Ishikawa (cell line): Measurements from ENCODE around the gene KCNMB2.

Experiments used
- CEBPB ChIP-seq: IDR thresholded peaks from 2 replicates; pipeline ENCODE4 v1.6.1; 2012
- CREB1 ChIP-seq: IDR thresholded peaks from 2 replicates; pipeline ENCODE4 v1.6.1; 2012; ENCODE audit warnings: low read depth
- EGR1 ChIP-seq: IDR thresholded peaks from 2 replicates; pipeline ENCODE4 v1.6.1; 2012
- EP300 ChIP-seq: IDR thresholded peaks from 2 replicates; pipeline ENCODE4 v1.6.1; 2012; ENCODE audit warnings: borderline replicate concordance
- FOXM1 ChIP-seq: IDR thresholded peaks from 2 replicates; pipeline ENCODE4 v1.6.1; 2012; ENCODE audit warnings: low read depth, borderline replicate concordance
- MAX ChIP-seq: IDR thresholded peaks from 2 replicates; pipeline ENCODE4 v1.6.1; 2012
- NFIC ChIP-seq: IDR thresholded peaks from 2 replicates; pipeline ENCODE4 v1.6.1; 2012
- RAD21 ChIP-seq: IDR thresholded peaks from 2 replicates; pipeline ENCODE4 v1.6.1; 2012; ENCODE audit warnings: low read depth
- REST ChIP-seq: IDR thresholded peaks from 2 replicates; pipeline ENCODE4 v1.6.1; 2012; ENCODE audit warnings: low read depth, mild to moderate bottlenecking
- TAF1 ChIP-seq: IDR thresholded peaks from 2 replicates; pipeline ENCODE4 v1.6.1; 2012; ENCODE audit warnings: low read depth, mild to moderate bottlenecking
- TCF12 ChIP-seq: IDR thresholded peaks from 2 replicates; pipeline ENCODE4 v1.6.1; 2012; ENCODE audit warnings: low read depth
- TEAD4 ChIP-seq: IDR thresholded peaks from 2 replicates; pipeline ENCODE4 v1.6.1; 2012
- USF1 ChIP-seq: IDR thresholded peaks from 2 replicates; pipeline ENCODE4 v1.6.1; 2012
- YY1 ChIP-seq: IDR thresholded peaks from 2 replicates; pipeline ENCODE4 v1.6.1; 2012; ENCODE audit warnings: low read depth
- ZBTB7A ChIP-seq: IDR thresholded peaks from 2 replicates; pipeline ENCODE4 v1.6.1; 2012; ENCODE audit warnings: low read depth

KCNMB2 gene

GRCh38 chr3:178773358-178773757 lies 237.1 kb downstream of the KCNMB2 start:
- TF ChIP-seq EGR1 (no peak), TCF12 (no peak), ZBTB7A (no peak), REST (no peak), FOXM1 (no peak), YY1 (no peak), NFIC (no peak), RAD21 (no peak), MAX (no peak)

- TF ChIP-seq RAD21, result no peak
- no peak for TF ChIP-seq NFIC
- TF ChIP-seq MAX, result no peak
- TF ChIP-seq TEAD4, result no peak
- TF ChIP-seq CEBPB, result no peak
- TF ChIP-seq TCF12, result no peak
- no peak for TF ChIP-seq EGR1
Observed at GRCh38 chr3:178777718-178778411, 241.6 kb downstream of the KCNMB2 start.

- no peak for TF ChIP-seq MAX
- no peak for TF ChIP-seq TAF1
- TF ChIP-seq TCF12, result no peak
- TF ChIP-seq EP300, result no peak
- TF ChIP-seq CREB1, result no peak
- TF ChIP-seq CEBPB, result no peak
- TF ChIP-seq TEAD4, result no peak
- TF ChIP-seq ZBTB7A, result no peak
Observed at GRCh38 chr3:178778589-178778988, 242.4 kb downstream of the KCNMB2 start.

GRCh38 chr3:178785961-178786360 lies 249.7 kb downstream of the KCNMB2 start:
- no peak for TF ChIP-seq MAX
- no peak for TF ChIP-seq NFIC
- no peak for TF ChIP-seq EP300
- no peak for TF ChIP-seq CEBPB
- no peak for TF ChIP-seq USF1
- no peak for TF ChIP-seq EGR1
- TF ChIP-seq ZBTB7A, result no peak
- TF ChIP-seq FOXM1, result no peak
- TF ChIP-seq TEAD4, result no peak
- no peak for TF ChIP-seq YY1
- TF ChIP-seq REST, result no peak
- no peak for TF ChIP-seq RAD21
- no peak for TF ChIP-seq CREB1
- no peak for TF ChIP-seq TCF12
- TF ChIP-seq TAF1, result no peak

GRCh38 chr3:178787960-178788359 lies 251.7 kb downstream of the KCNMB2 start:
- TF ChIP-seq EP300 (no peak), YY1 (no peak)

GRCh38 chr3:178794711-178795110 lies 258.5 kb downstream of the KCNMB2 start:
- TF ChIP-seq MAX (no peak), EP300 (no peak), RAD21 (no peak), NFIC (no peak), FOXM1 (no peak)
